HG02884 (cell line): ENCODE results near the gene MRPL38.

ENCODE experiments used
- ATAC-seq: cut with Tn5 transposase; IDR thresholded peaks from one replicate; pipeline ENCODE4 v1.9.1; 2021; ENCODE audit warnings: mild to moderate bottlenecking, moderate library complexity; ENCODE audit not compliant: unreplicated experiment

Gene MRPL38

GRCh38 chr17:75920045-75920560, 15.4 kb upstream of the MRPL38 start:
- ATAC-seq: no peak

- no peak for ATAC-seq
Measured at GRCh38 chr17:75919611-75920010, 14.9 kb upstream of the MRPL38 start.

GRCh38 chr17:75917917-75918445, 13.3 kb upstream of the MRPL38 start:
- no peak for ATAC-seq

GRCh38 chr17:75917141-75917916, 12.6 kb upstream of the MRPL38 start:
- ATAC-seq: no peak

- no peak for ATAC-seq
Measured at GRCh38 chr17:75915268-75915667, 10.6 kb upstream of the MRPL38 start.

- ATAC-seq: no peak
Measured at GRCh38 chr17:75914643-75915267, 10.1 kb upstream of the MRPL38 start.

- no peak for ATAC-seq
Measured at GRCh38 chr17:75913537-75914210, 9.0 kb upstream of the MRPL38 start.

- ATAC-seq: no peak
Measured at GRCh38 chr17:75910699-75911098, 6.0 kb upstream of the MRPL38 start.

- no peak for ATAC-seq
Measured at GRCh38 chr17:75909812-75910274, 5.2 kb upstream of the MRPL38 start.

- no peak for ATAC-seq
Measured at GRCh38 chr17:75909051-75909811, 4.5 kb upstream of the MRPL38 start.

GRCh38 chr17:75908201-75908600, 3.5 kb upstream of the MRPL38 start:
- no peak for ATAC-seq

- no peak for ATAC-seq
Measured at GRCh38 chr17:75906143-75906884, 1.6 kb upstream of the MRPL38 start.

GRCh38 chr17:75902406-75902805, 2.3 kb downstream of the MRPL38 start:
- no peak for ATAC-seq

GRCh38 chr17:75901727-75902126, 3.0 kb downstream of the MRPL38 start:
- no peak for ATAC-seq

GRCh38 chr17:75900691-75901533, 3.8 kb downstream of the MRPL38 start:
- ATAC-seq: no peak

GRCh38 chr17:75899767-75900468, 4.8 kb downstream of the MRPL38 start:
- ATAC-seq: no peak

GRCh38 chr17:75899353-75899752, 5.3 kb downstream of the MRPL38 start:
- no peak for ATAC-seq

- no peak for ATAC-seq
Measured at GRCh38 chr17:75898791-75899190, 5.9 kb downstream of the MRPL38 start.
